GM12878 (cell line): ENCODE results near the gene C3. TPM values are rescaled to one million over a fixed set of nuclear protein-coding genes. Genes with fewer than 3 reads are reported as not detected.

ENCODE experiments used
- ATF7 ChIP-seq: fragments of 450-650 bp; IDR thresholded peaks from 2 replicates; pipeline ENCODE4 v1.6.1; 2016; ENCODE audit warnings: low read depth, mild to moderate bottlenecking
- EP300 ChIP-seq, 2 experiments: fragments of 150-350 bp in 1 of 2; IDR thresholded peaks; 2 replicates each; pipeline ENCODE4 v1.6.1; 2011 to 2012; ENCODE audit warnings: low read depth in 2 of 2, low read length in 2 of 2, borderline replicate concordance in 1 of 2, improper control_type of control experiment in 1 of 2, inconsistent platforms in 1 of 2; ENCODE audit not compliant: control insufficient read depth in 1 of 2
- ESRRA ChIP-seq: IDR thresholded peaks from 2 replicates; pipeline ENCODE4 v1.6.1; 2012; ENCODE audit warnings: mild to moderate bottlenecking, low read length, improper control_type of control experiment
- EZH2 ChIP-seq: IDR thresholded peaks from 2 replicates; pipeline ENCODE4 v1.6.1; 2012; ENCODE audit warnings: low read depth, mild to moderate bottlenecking, control low read depth, inconsistent platforms, low read length, borderline replicate concordance; ENCODE audit not compliant: control insufficient read depth
- FOXK2 ChIP-seq: fragments of 450-650 bp; IDR thresholded peaks from 2 replicates; pipeline ENCODE4 v1.6.1; 2017; ENCODE audit warnings: mild to moderate bottlenecking, moderate library complexity
- FOXM1 ChIP-seq: IDR thresholded peaks from 2 replicates; pipeline ENCODE4 v1.6.1; 2012; ENCODE audit warnings: low read depth, mild to moderate bottlenecking, inconsistent platforms, low read length, moderate library complexity
- GATAD2B ChIP-seq: fragments of 450-650 bp; conservative IDR thresholded peaks from 2 replicates; pipeline ENCODE4 v1.6.1; 2017; ENCODE audit warnings: low read depth, mild to moderate bottlenecking, moderate library complexity
- IRF4 ChIP-seq: IDR thresholded peaks from 2 replicates; pipeline ENCODE4 v1.6.1; 2011; ENCODE audit warnings: low read depth, low read length
- KDM1A ChIP-seq: fragments of 200-600 bp; sonication (generic); IDR thresholded peaks from 2 replicates; pipeline ENCODE4 v1.6.1; 2016; ENCODE audit warnings: borderline replicate concordance
- MYB ChIP-seq: fragments of 150-350 bp; IDR thresholded peaks from 2 replicates; pipeline ENCODE4 v1.6.1; 2014; ENCODE audit warnings: mild to moderate bottlenecking, low read depth, low read length, borderline replicate concordance
- NR2C2 ChIP-seq: IDR thresholded peaks from 2 replicates; pipeline ENCODE4 v1.6.1; 2011; ENCODE audit warnings: borderline replicate concordance, low read depth; ENCODE audit not compliant: control insufficient read depth, insufficient read length
- PAX5 ChIP-seq: IDR thresholded peaks from 2 replicates; pipeline ENCODE4 v1.6.1; 2011; ENCODE audit warnings: low read depth, low read length, borderline replicate concordance
- PML ChIP-seq: IDR thresholded peaks from 2 replicates; pipeline ENCODE4 v1.6.1; 2012; ENCODE audit warnings: low read length, inconsistent platforms
- PRDM15 ChIP-seq: fragments of 450-650 bp; formaldehyde crosslinking; IDR thresholded peaks from 2 replicates; pipeline ENCODE4 v1.4.0; 2020; ENCODE audit warnings: mild to moderate bottlenecking, moderate library complexity
- RBBP5 ChIP-seq: fragments of 200-600 bp; sonication (generic); conservative IDR thresholded peaks from 2 replicates; pipeline ENCODE4 v1.6.1; 2016
- SMAD5 ChIP-seq: IDR thresholded peaks from 2 replicates; pipeline ENCODE4 v1.6.1; 2016; ENCODE audit warnings: antibody characterized with exemption, low read depth
- SP1 ChIP-seq: IDR thresholded peaks from one replicate; pipeline ENCODE4 v1.6.1; 2011; ENCODE audit warnings: low read depth, low read length
- USF2 ChIP-seq: IDR thresholded peaks from 2 replicates; pipeline ENCODE4 v1.6.1; 2011; ENCODE audit warnings: low read depth, low read length, improper control_type of control experiment, borderline replicate concordance
- YY1 ChIP-seq: IDR thresholded peaks from 2 replicates; pipeline ENCODE4 v1.6.1; 2011; ENCODE audit warnings: low read depth, mild to moderate bottlenecking, low read length
- ZNF217 ChIP-seq: fragments of 450-650 bp; IDR thresholded peaks from 2 replicates; pipeline ENCODE4 v1.6.1; 2017; ENCODE audit warnings: antibody characterized with exemption, mild to moderate bottlenecking
- ZNF687 ChIP-seq: fragments of 450-650 bp; IDR thresholded peaks from 2 replicates; pipeline ENCODE4 v1.6.1; 2017; ENCODE audit warnings: mild to moderate bottlenecking, moderate library complexity
- polyA plus RNA-seq, 11 experiments: library from polyadenylated mRNA; depleted of rRNA in 4 of 11; unstranded in 6 of 11; stranded (reverse) in 5 of 11; fragments of >200 nt; fragmentation: Nextera tagmentation in 4 of 11; fragmentation: Illumina TruSeq in 1 of 11; extraction: Ambion mirVana in 4 of 11; extraction: Trizol in 1 of 11; gene quantifications; 1 replicate in 1 of 11; 2 replicates in 10 of 11; pipeline versions ENCODE4 v1.2.1 to v1.2.3, GENCODE V29; 2011 to 2016; ENCODE audit warnings: inconsistent platforms in 2 of 11, missing spikeins in 2 of 11, low read depth in 1 of 11
- total RNA-seq, 4 experiments: library from RNA; depleted of rRNA in 3 of 4; stranded (reverse); fragments of >200 nt in 3 of 4; fragmentation: Illumina TruSeq in 1 of 4; extraction: Trizol in 1 of 4; gene quantifications; 2 replicates each; pipeline versions ENCODE4 v1.2.1 to v1.2.3, GENCODE V29; 2013 to 2021
- TF ChIP-seq, protein P1 (sequence below): IDR thresholded peaks from 2 replicates; pipeline ENCODE4 v1.6.1; 2012; ENCODE audit warnings: low read depth, low read length, improper control_type of control experiment

Gene C3
- total and polyA plus RNA-seq, 10 of the 15 experiments (the other 5 are each of a cell fraction or from before 2014, with no cell fraction given): 0.20 to 6.7 (median 0.72) TPM

- no peak for TF ChIP-seq PRDM15 (CRISPR knock-in tag)
- no peak for TF ChIP-seq EP300 (IDR thresholded peaks at IDR 0.05; ENCODE audit: borderline replicate concordance in 1 of 2, control insufficient read depth in 1 of 2, low read depth in 2 of 2, low read length in 2 of 2)
- TF ChIP-seq ESRRA: no peak
- TF ChIP-seq ZNF687: no peak
- no peak for TF ChIP-seq IRF4
- TF ChIP-seq NR2C2: no peak
- TF ChIP-seq FOXK2: no peak
- no peak for TF ChIP-seq GATAD2B
- TF ChIP-seq RBBP5: no peak
- TF ChIP-seq PML: no peak
- peak; percentile 9; the same call in 1 of the 2 replicates for TF ChIP-seq ATF7
- TF ChIP-seq SMAD5: no peak
- TF ChIP-seq USF2: no peak
- no peak for TF ChIP-seq PAX5
- peak; percentile 47; the same call in 1 of the 2 replicates for TF ChIP-seq YY1
- no peak for TF ChIP-seq KDM1A
- peak; percentile 60; the same call in 1 of the 2 replicates for TF ChIP-seq FOXM1
- no peak for TF ChIP-seq EZH2
- TF ChIP-seq SP1: no peak
- TF ChIP-seq, protein P1, sequence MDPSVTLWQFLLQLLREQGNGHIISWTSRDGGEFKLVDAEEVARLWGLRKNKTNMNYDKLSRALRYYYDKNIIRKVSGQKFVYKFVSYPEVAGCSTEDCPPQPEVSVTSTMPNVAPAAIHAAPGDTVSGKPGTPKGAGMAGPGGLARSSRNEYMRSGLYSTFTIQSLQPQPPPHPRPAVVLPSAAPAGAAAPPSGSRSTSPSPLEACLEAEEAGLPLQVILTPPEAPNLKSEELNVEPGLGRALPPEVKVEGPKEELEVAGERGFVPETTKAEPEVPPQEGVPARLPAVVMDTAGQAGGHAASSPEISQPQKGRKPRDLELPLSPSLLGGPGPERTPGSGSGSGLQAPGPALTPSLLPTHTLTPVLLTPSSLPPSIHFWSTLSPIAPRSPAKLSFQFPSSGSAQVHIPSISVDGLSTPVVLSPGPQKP: no peak
- no peak for TF ChIP-seq ZNF217
- no peak for TF ChIP-seq MYB
Measured at GRCh38 chr19:6632002-6632621, 88.3 kb downstream of the C3 start (continued).
